ENCODE results near the gene GSTT4. TPM values are rescaled to one million over a fixed set of nuclear protein-coding genes. Genes with fewer than 3 reads are reported as not detected.
A peak's percentile ranks its signal among the peaks of the same experiment; 100 is the strongest.
"Not testable (repeated sequence)": the region's sequence is repeated elsewhere in the genome, so short reads cannot be mapped to it uniquely, and the experiment has no call there.

Gene GSTT4
- polyA plus RNA-seq, 2 of the 4 experiments (the other 2 are of a cell fraction), result not detected

GRCh38 chr22:23966094-23966493, 39.2 kb downstream of the GSTT4 start:
- peak; percentile 83 to 84 for ATAC-seq
- not testable (repeated sequence) for H3K4me3 ChIP-seq
- WGBS (ENCODE audit: missing lambda C conversion rate), result 20% methylated on average over 1 of the region's 18 CpGs

GRCh38 chr22:23961084-23961771, 44.0 kb downstream of the GSTT4 start, which contains the start of gene GSTT2B:
GSTT2B (minus strand) TSS chr22:23961195; CDS start chr22:23961131, 64 bp downstream.
- CTCF ChIA-PET, result not testable (repeated sequence)

More at GRCh38 chr22:23966094-23966493, 39.2 kb downstream of the GSTT4 start:
- POLR2A ChIA-PET; FAIRE-seq; H3K4me1 ChIP-seq; H3K27ac ChIP-seq; CTCF ChIA-PET; H3K9me3 ChIP-seq; DNase-seq (ENCODE audit: low read depth in 1 of 2, low spot score in 1 of 2): not testable (repeated sequence)
- H3K4me2 ChIP-seq, result peak overlapping the region; percentile 53; the same call in 2 of the 3 replicates

GRCh38 chr22:23956301-23956900, 48.9 kb downstream of the GSTT4 start:
- H3K27ac ChIP-seq, H3K4me1 ChIP-seq, FAIRE-seq, H3K9me3 ChIP-seq, H3K4me3 ChIP-seq, H3K4me2 ChIP-seq: not testable (repeated sequence)
- ATAC-seq, result peak; percentile 82 to 93; a peak in 5 of 6 replicates
- POLR2A ChIA-PET, result interaction anchor here (0.7 kb wide), 1 partner anchor 67 kb away, joined by 4 read pairs; no protein-coding TSS in a partner anchor
- 35% methylated on average over 12 of the region's 12 CpGs for WGBS (ENCODE audit: missing lambda C conversion rate)
- CTCF ChIA-PET, result interaction anchor here (0.6 to 1.7 kb wide), 16 partner anchors 22 to 593 kb away, joined by 3 to 14 read pairs (median 3); no protein-coding TSS in a partner anchor
- peak; percentile 10 to 61 for DNase-seq (ENCODE audit: low read depth in 1 of 2, low spot score in 1 of 2)
- TF ChIP-seq, protein P1, sequence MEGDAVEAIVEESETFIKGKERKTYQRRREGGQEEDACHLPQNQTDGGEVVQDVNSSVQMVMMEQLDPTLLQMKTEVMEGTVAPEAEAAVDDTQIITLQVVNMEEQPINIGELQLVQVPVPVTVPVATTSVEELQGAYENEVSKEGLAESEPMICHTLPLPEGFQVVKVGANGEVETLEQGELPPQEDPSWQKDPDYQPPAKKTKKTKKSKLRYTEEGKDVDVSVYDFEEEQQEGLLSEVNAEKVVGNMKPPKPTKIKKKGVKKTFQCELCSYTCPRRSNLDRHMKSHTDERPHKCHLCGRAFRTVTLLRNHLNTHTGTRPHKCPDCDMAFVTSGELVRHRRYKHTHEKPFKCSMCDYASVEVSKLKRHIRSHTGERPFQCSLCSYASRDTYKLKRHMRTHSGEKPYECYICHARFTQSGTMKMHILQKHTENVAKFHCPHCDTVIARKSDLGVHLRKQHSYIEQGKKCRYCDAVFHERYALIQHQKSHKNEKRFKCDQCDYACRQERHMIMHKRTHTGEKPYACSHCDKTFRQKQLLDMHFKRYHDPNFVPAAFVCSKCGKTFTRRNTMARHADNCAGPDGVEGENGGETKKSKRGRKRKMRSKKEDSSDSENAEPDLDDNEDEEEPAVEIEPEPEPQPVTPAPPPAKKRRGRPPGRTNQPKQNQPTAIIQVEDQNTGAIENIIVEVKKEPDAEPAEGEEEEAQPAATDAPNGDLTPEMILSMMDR (IDR thresholded peaks at IDR 0.05), result peak; percentile 63
- TF ChIP-seq SMC3 (IDR thresholded peaks at IDR 0.05) (peak; percentile 78), RAD21 (conservative IDR thresholded peaks at IDR 0.05 in 1 of 2, IDR thresholded peaks at IDR 0.05 in 1 of 2) (peak; percentile 85 to 88)

More at GRCh38 chr22:23961084-23961771, 44.0 kb downstream of the GSTT4 start, which contains the start of gene GSTT2B:
- H3K4me1 ChIP-seq; H3K4me2 ChIP-seq; H3K27ac ChIP-seq; POLR2A ChIA-PET; H3K4me3 ChIP-seq; FAIRE-seq; DNase-seq (ENCODE audit: low read depth in 1 of 2, low spot score in 1 of 2); H3K9me3 ChIP-seq: not testable (repeated sequence)
- no CpG with 5 or more reads among the region's 43 CpGs for WGBS (ENCODE audit: missing lambda C conversion rate)
- ATAC-seq, result peak in 1 of 2 experiments; percentile 18; a peak in 2 of 6 replicates

- POLR2A ChIA-PET, result interaction anchor here (0.7 kb wide), 1 partner anchor 67 kb away, joined by 4 read pairs; no protein-coding TSS in a partner anchor
- H3K4me3 ChIP-seq; H3K4me1 ChIP-seq; H3K9me3 ChIP-seq; FAIRE-seq; ATAC-seq; DNase-seq (ENCODE audit: low read depth in 1 of 2, low spot score in 1 of 2); H3K4me2 ChIP-seq; H3K27ac ChIP-seq: not testable (repeated sequence)
- CTCF ChIA-PET, result interaction anchor here (0.6 to 1.7 kb wide), 16 partner anchors 21 to 592 kb away, joined by 3 to 14 read pairs (median 3); no protein-coding TSS in a partner anchor
- 55% methylated on average over 8 of the region's 8 CpGs for WGBS (ENCODE audit: missing lambda C conversion rate)
Observed at GRCh38 chr22:23955886-23956285, 49.4 kb downstream of the GSTT4 start.

- not testable (repeated sequence) for FAIRE-seq
Observed at GRCh38 chr22:23954991-23955305, 50.3 kb downstream of the GSTT4 start.

DNA sequence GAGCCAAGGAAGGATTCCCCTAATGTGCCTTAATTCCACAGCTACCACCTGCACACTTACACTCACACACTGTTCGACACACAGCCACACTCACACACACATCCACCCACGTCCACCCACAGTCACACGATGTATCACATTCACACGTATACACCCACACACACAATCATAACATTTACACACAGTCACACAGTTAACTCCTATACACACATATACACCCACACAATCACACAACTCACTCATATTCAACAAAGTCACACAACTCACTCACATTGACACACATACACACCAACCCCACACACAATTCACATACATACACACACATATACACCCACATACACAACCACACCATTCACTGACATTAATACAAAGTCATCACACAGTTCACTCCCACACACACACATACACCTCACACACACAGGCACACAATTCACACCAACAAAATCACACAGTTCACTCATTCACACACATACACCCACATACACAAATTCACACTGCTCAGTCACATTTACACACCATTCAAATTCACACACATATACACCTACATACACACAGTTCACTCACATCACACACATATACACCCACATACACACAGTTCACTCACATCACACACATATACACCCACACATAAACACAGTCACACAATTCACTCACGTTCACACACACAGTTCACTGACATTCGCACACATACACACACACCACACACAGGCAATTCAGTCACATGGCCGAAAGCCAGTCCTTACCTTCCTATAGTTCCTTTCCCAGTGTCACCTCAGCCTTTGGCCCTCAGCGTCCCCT, 50.9 kb downstream of the GSTT4 start:
- 78% methylated on average over 8 of the region's 8 CpGs for WGBS (ENCODE audit: missing lambda C conversion rate)
- ATAC-seq; CTCF ChIA-PET; H3K27ac ChIP-seq; H3K4me1 ChIP-seq; DNase-seq (ENCODE audit: low read depth in 1 of 2, low spot score in 1 of 2); FAIRE-seq; POLR2A ChIA-PET; H3K4me3 ChIP-seq; H3K4me2 ChIP-seq; H3K9me3 ChIP-seq: not testable (repeated sequence)

More at GRCh38 chr22:23954991-23955305, 50.3 kb downstream of the GSTT4 start:
- H3K4me1 ChIP-seq; DNase-seq (ENCODE audit: low read depth in 1 of 2, low spot score in 1 of 2); CTCF ChIA-PET; H3K9me3 ChIP-seq; H3K4me3 ChIP-seq; ATAC-seq; H3K4me2 ChIP-seq; POLR2A ChIA-PET; H3K27ac ChIP-seq: not testable (repeated sequence)
- WGBS (ENCODE audit: missing lambda C conversion rate), result 73% methylated on average over 6 of the region's 6 CpGs

DNA sequence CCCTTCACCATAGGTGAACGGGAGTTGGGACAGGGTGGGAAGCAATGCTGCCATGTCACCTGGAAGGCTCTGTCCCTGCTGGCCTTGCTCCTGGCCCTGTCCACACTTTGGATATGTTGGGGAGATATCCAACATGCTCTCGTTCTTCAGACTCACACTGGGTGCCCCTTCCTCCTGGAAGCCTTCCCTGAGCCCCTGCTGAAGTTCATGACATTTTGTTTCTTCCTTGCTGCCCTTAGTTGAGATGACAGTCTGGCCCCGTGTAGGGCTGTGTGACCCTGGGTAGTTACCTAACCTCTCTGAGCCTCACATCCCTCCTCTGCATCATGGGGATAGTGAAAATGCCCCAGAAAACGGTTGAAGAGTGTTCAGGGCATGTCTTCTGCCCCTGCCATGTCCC, 51.8 kb downstream of the GSTT4 start:
- H3K4me1 ChIP-seq; H3K4me2 ChIP-seq; H3K27ac ChIP-seq; POLR2A ChIA-PET; ATAC-seq; DNase-seq (ENCODE audit: low read depth in 1 of 2, low spot score in 1 of 2); FAIRE-seq; H3K9me3 ChIP-seq; H3K4me3 ChIP-seq: not testable (repeated sequence)
- CTCF ChIA-PET, result interaction anchor here (1.5 kb wide), 1 partner anchor 59 kb away, joined by 3 read pairs; the partner anchor contains the start of gene MIF
- WGBS (ENCODE audit: missing lambda C conversion rate), result 57% methylated on average over 3 of the region's 4 CpGs

- not testable (repeated sequence) for H3K27ac ChIP-seq; DNase-seq (ENCODE audit: low read depth in 1 of 2, low spot score in 1 of 2); H3K4me3 ChIP-seq; H3K4me2 ChIP-seq; ATAC-seq; H3K9me3 ChIP-seq; H3K4me1 ChIP-seq; FAIRE-seq
- CTCF ChIA-PET, result interaction anchor here (1.5 kb wide), 1 partner anchor 59 kb away, joined by 3 read pairs; the partner anchor contains the start of gene MIF
- 57% methylated on average over 9 of the region's 11 CpGs for WGBS (ENCODE audit: missing lambda C conversion rate)
- POLR2A ChIA-PET, result interaction anchor here (0.5 kb wide), 1 partner anchor 95 kb away, joined by 5 read pairs; no protein-coding TSS in a partner anchor
Observed at GRCh38 chr22:23952794-23953405, 52.4 kb downstream of the GSTT4 start.

- ATAC-seq; DNase-seq (ENCODE audit: low read depth in 1 of 2, low spot score in 1 of 2); FAIRE-seq; H3K4me2 ChIP-seq; H3K9me3 ChIP-seq; H3K27ac ChIP-seq; H3K4me3 ChIP-seq; CTCF ChIA-PET; H3K4me1 ChIP-seq; POLR2A ChIA-PET: not testable (repeated sequence)
- WGBS (ENCODE audit: missing lambda C conversion rate), result 97% methylated on average over 2 of the region's 2 CpGs
Observed at GRCh38 chr22:23951383-23951782, 53.9 kb downstream of the GSTT4 start.

Measured in A549 (cell line).